ENCODE measurements around the gene FOXL2. TPM values are rescaled to one million over a fixed set of nuclear protein-coding genes. Genes with fewer than 3 reads are reported as not detected.
"Not testable (repeated sequence)": the region's sequence is repeated elsewhere in the genome, so short reads cannot be mapped to it uniquely, and the experiment has no call there.

Gene FOXL2
- total RNA-seq, 1 donor from 2014 or later, result 5.3 TPM

- DNase-seq (ENCODE audit: low spot score), result no peak
Measured at GRCh38 chr3:138933068-138933668, 13.8 kb downstream of the FOXL2 start.

- DNase-seq (ENCODE audit: low spot score), result no peak
Measured at GRCh38 chr3:138928727-138929372, 18.1 kb downstream of the FOXL2 start.

- DNase-seq (ENCODE audit: low spot score), result peak; percentile 65
Measured at GRCh38 chr3:138923531-138923994, 23.4 kb downstream of the FOXL2 start.

GRCh38 chr3:138922400-138922799 lies 24.5 kb downstream of the FOXL2 start:
- not testable (repeated sequence) for DNase-seq (ENCODE audit: low spot score)

GRCh38 chr3:138921316-138922292 lies 25.3 kb downstream of the FOXL2 start:
- DNase-seq (ENCODE audit: low spot score), result no peak

- DNase-seq (ENCODE audit: low spot score), result no peak
Measured at GRCh38 chr3:138919325-138919724, 27.6 kb downstream of the FOXL2 start.

- no peak for DNase-seq (ENCODE audit: low spot score)
Measured at GRCh38 chr3:138916824-138917223, 30.1 kb downstream of the FOXL2 start.

- DNase-seq (ENCODE audit: low spot score), result peak; percentile 94
Measured at GRCh38 chr3:138915503-138916498, 31.1 kb downstream of the FOXL2 start.

GRCh38 chr3:138914870-138915502 lies 32.0 kb downstream of the FOXL2 start:
- DNase-seq (ENCODE audit: low spot score), result no peak

- no peak for DNase-seq (ENCODE audit: low spot score)
Measured at GRCh38 chr3:138913766-138914165, 33.2 kb downstream of the FOXL2 start.

GRCh38 chr3:138912237-138912636 lies 34.7 kb downstream of the FOXL2 start:
- DNase-seq (ENCODE audit: low spot score), result peak; percentile 19

GRCh38 chr3:138911621-138912020 lies 35.3 kb downstream of the FOXL2 start:
- no peak for DNase-seq (ENCODE audit: low spot score)

- no peak for DNase-seq (ENCODE audit: low spot score)
Measured at GRCh38 chr3:138909904-138910303, 37.0 kb downstream of the FOXL2 start.

GRCh38 chr3:138908846-138909245 lies 38.1 kb downstream of the FOXL2 start:
- DNase-seq (ENCODE audit: low spot score), result no peak

- no peak for DNase-seq (ENCODE audit: low spot score)
Measured at GRCh38 chr3:138907539-138907938, 39.4 kb downstream of the FOXL2 start.

- no peak for DNase-seq (ENCODE audit: low spot score)
Measured at GRCh38 chr3:138902171-138902570, 44.8 kb downstream of the FOXL2 start.

- no peak for DNase-seq (ENCODE audit: low spot score)
Measured at GRCh38 chr3:138901567-138901966, 45.4 kb downstream of the FOXL2 start.

- DNase-seq (ENCODE audit: low spot score), result no peak
Measured at GRCh38 chr3:138899351-138899991, 47.5 kb downstream of the FOXL2 start.

- no peak for DNase-seq (ENCODE audit: low spot score)
Measured at GRCh38 chr3:138898708-138899107, 48.2 kb downstream of the FOXL2 start.

GRCh38 chr3:138898301-138898700 lies 48.6 kb downstream of the FOXL2 start:
- DNase-seq (ENCODE audit: low spot score), result peak; percentile 79

Measured in umbilical cord (tissue), 2 donors.